ENCODE results near the gene ECT2L. TPM values are rescaled to one million over a fixed set of nuclear protein-coding genes. Genes with fewer than 3 reads are reported as not detected.

Gene ECT2L
- total RNA-seq, 1 experiment from 2014 or later, result not detected

GRCh38 chr6:138862456-138862855 is 66.6 kb downstream of the ECT2L start:
- no peak for DNase-seq (ENCODE audit: low spot score)

GRCh38 chr6:138863321-138863720 is 67.4 kb downstream of the ECT2L start:
- DNase-seq (ENCODE audit: low spot score), result no peak

- DNase-seq (ENCODE audit: low spot score), result no peak
Measured at GRCh38 chr6:138864343-138864890, 68.5 kb downstream of the ECT2L start.

DNA sequence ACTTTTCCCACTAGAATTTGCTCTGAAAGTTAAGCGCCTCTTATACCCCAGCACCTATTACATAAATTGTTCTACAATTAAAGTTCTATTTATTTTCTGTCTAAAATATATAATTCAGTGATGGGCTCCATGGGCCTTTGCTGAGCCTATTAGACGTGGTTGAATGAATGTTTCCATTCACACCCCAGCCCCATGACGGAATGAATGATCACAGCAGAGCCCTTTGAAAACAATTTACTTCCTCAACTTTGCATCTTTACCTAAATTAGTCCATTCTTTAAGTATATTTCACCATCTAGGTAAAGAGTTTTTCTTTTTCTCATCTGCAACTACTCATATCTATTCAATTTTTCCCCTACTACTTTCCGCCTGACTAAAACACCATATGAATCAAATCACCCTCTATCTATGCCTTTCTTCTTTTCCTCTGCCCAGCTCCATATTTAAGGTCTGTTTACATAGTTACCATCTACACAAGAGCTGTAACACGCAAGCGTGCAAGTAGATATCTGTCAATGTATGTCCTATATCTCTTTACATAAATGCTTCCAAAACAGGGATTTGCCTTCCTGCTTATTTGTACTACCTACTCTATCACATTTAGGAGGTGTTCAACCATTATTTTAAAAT is 69.7 kb downstream of the ECT2L start:
- no peak for DNase-seq (ENCODE audit: low spot score)

GRCh38 chr6:138868181-138868580 is 72.3 kb downstream of the ECT2L start:
- no peak for DNase-seq (ENCODE audit: low spot score)

GRCh38 chr6:138869398-138869797 is 73.5 kb downstream of the ECT2L start:
- no peak for DNase-seq (ENCODE audit: low spot score)

GRCh38 chr6:138873191-138873590 is 77.3 kb downstream of the ECT2L start:
- no peak for DNase-seq (ENCODE audit: low spot score)

DNA sequence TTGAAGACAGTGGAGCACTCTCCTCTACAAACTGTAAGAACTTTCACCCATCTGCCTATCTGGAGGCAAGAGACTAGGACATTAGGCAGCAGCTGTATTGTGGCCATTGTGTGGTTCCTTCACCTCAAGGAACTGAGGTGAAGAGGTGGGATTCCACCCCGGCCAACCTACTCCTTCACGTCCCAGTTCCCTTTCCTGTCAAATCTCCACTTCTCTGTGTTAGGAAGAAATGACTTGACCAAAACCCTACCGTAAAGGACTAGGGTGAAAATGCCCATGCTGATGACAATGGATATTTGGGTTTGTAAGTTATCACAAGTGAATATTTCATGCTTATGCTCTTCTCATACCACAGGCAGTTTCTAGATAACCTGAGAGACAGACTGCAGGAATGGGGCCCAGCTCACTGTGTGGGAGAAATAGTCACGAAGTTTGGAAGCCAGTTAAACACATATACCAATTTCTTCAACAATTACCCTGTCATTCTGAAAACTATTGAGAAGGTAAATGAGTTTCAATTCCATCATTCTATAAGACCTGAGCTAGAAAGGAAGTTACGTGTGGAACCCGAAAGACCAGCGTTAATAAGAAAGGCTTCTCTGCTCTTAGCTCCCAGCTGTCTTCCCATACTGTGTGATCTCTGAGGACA is 86.6 kb downstream of the ECT2L start:
- DNase-seq (ENCODE audit: low spot score), result no peak

GRCh38 chr6:138885156-138885819 is 89.4 kb downstream of the ECT2L start:
- no peak for DNase-seq (ENCODE audit: low spot score)

- DNase-seq (ENCODE audit: low spot score), result no peak
Measured at GRCh38 chr6:138891255-138891986, 95.5 kb downstream of the ECT2L start.

DNA sequence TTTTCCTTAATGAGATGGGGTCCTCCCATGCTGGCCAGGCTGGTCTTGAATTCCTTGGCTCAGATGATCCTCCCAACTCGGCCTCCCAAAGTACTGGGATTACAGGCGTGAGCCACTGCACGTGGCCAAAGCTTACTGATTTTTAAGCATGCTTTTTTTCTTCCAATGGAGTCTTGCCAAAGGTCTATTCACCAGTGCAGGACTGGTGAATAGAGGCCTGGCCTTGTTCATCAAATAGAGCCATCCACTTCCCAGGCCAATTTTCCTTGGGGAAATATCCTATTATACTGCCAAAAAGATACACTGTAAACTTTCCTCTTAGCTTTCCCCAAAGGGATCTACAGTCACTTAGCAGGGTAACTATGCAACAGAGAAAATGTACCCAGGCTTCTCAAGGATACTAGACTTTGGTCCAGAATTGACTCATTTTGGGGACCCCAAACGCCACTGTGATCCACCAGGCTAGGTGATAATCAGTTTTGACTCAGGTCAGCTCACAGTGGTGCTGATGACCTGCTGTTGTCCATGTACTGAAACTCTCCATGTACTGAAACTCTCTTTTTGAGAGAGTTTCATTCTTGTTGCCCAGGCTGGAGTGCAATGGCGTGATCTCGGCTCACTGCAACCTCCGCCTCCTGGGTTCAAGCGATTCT is 100.3 kb downstream of the ECT2L start:
- no peak for DNase-seq (ENCODE audit: low spot score)

DNA sequence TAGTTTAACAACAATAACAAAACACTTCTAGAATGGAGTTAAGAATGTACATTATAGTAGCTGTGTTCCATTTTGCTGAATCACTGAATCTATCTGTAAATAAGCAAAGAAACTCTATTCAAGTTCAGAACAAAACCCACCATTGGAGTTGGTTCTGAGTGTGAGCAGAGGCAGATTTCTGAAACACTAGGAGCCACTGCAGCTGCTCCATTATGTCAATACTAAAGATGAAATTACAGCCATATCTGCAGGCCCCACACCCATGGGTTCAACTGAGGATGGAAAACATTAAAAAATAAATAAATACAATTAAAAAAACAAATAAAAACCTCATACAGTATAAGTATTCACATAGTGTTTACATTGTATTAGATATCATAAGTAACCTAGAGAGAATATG is 101.1 kb downstream of the ECT2L start:
- DNase-seq (ENCODE audit: low spot score), result no peak

DNA sequence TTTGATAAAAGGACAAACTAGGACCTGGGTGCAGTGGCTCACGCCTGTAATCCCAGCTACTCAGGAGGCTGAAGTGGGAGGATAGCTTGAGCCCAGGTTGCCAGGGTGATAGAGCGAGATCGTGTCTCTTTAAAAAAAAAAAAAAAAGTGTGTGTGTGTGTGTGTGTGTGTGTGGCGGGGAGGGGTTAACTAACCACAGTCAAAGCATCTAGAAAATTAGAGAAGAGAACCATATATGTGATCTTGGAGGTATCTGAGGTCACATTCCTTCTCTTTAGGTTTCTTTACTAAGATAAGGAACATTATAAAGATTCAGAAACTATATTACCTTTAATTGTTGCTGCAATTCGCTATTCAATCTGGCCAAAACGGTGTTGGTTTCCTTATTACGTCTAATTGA is 111.3 kb downstream of the ECT2L start:
- no peak for DNase-seq (ENCODE audit: low spot score)

- no peak for DNase-seq (ENCODE audit: low spot score)
Measured at GRCh38 chr6:138909511-138909910, 113.6 kb downstream of the ECT2L start.

- DNase-seq (ENCODE audit: low spot score), result no peak
Measured at GRCh38 chr6:138909975-138910374, 114.1 kb downstream of the ECT2L start.

GRCh38 chr6:138912308-138912707 is 116.4 kb downstream of the ECT2L start:
- DNase-seq (ENCODE audit: low spot score), result no peak

- DNase-seq (ENCODE audit: low spot score), result no peak
Measured at GRCh38 chr6:138914701-138915100, 118.8 kb downstream of the ECT2L start.

- DNase-seq (ENCODE audit: low spot score), result no peak
Measured at GRCh38 chr6:138920906-138921305, 125.0 kb downstream of the ECT2L start.

DNA sequence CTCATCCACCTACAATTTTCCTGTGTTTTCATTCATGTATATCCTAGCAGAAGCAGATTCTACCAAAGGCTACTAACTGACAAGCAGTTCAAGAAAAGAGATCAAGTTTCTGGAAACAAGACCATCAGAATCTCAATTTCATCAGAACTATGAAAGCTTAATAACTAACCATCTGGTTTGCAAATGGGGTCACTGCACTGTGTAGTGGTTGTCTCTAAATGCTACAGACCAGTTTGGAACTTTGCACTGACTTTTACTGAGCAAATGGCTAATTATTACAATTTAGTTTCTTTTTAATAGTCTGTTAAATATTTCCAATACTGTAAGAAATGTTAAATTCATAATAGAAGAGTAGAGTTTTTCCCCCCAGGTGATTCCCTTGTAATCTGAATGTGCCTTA is 127.7 kb downstream of the ECT2L start:
- no peak for DNase-seq (ENCODE audit: low spot score)

GRCh38 chr6:138925806-138926205 is 129.9 kb downstream of the ECT2L start:
- no peak for DNase-seq (ENCODE audit: low spot score)

- DNase-seq (ENCODE audit: low spot score), result no peak
Measured at GRCh38 chr6:138926579-138926978, 130.7 kb downstream of the ECT2L start.

GRCh38 chr6:138931660-138932059 is 135.8 kb downstream of the ECT2L start:
- no peak for DNase-seq (ENCODE audit: low spot score)
